ENCODE measurements around the gene TUBB6. TPM values are rescaled to one million over a fixed set of nuclear protein-coding genes. Genes with fewer than 3 reads are reported as not detected.

The TUBB6 gene
- total and polyA plus RNA-seq, 3 donors from 2014 or later: 47.0 to 84.5 (median 65.1) TPM

DNA sequence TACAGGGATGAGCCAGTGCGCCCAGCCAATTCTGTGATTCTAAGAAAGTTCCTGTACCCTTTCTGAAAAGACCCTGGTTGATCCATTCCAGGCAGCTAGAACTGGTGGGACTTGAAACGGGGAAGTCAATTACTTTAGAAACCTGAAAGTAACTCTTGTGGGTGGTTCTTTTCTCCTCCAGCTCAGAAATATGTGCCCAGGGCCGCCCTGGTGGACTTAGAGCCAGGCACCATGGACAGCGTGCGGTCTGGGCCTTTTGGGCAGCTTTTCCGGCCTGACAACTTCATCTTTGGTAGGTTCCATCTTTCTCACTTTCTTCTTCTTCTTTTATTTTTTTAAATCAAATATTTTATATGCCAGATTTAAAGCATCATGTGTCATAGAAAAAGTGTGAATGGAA is 2.7 kb downstream of the TUBB6 start:
- intact Hi-C loops (cut with DNase I; ENCODE audit: low total_unique reads): no loop called here
- 97 to 98% methylated on average over 5 to 6 of the region's 6 CpGs for WGBS, 2 donors
- TF ChIP-seq, protein P1, sequence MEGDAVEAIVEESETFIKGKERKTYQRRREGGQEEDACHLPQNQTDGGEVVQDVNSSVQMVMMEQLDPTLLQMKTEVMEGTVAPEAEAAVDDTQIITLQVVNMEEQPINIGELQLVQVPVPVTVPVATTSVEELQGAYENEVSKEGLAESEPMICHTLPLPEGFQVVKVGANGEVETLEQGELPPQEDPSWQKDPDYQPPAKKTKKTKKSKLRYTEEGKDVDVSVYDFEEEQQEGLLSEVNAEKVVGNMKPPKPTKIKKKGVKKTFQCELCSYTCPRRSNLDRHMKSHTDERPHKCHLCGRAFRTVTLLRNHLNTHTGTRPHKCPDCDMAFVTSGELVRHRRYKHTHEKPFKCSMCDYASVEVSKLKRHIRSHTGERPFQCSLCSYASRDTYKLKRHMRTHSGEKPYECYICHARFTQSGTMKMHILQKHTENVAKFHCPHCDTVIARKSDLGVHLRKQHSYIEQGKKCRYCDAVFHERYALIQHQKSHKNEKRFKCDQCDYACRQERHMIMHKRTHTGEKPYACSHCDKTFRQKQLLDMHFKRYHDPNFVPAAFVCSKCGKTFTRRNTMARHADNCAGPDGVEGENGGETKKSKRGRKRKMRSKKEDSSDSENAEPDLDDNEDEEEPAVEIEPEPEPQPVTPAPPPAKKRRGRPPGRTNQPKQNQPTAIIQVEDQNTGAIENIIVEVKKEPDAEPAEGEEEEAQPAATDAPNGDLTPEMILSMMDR (IDR thresholded peaks at IDR 0.05): no peak
- TF ChIP-seq POLR2A (IDR thresholded peaks at IDR 0.05): no peak
- Histone ChIP-seq H3K27me3 (no peaks in the 10 kb centered on the region), H3K9me3 (no peaks in the 10 kb centered on the region), H3K4me3 (no peak overlapping the region), H3K36me3 (ENCODE audit: low read depth, missing control alignments) (no peaks in the 10 kb centered on the region), H3K27ac (no peak overlapping the region), H3K4me1 (peaks cover 13% of the 10 kb centered on the region)
- no peak for DNase-seq

GRCh38 chr18:12312976-12313375 is 4.9 kb downstream of the TUBB6 start:
- TF ChIP-seq, protein P1 (IDR thresholded peaks at IDR 0.05): no peak
- no peak for TF ChIP-seq POLR2A (IDR thresholded peaks at IDR 0.05)
- intact Hi-C loops (cut with DNase I; ENCODE audit: low total_unique reads): no loop called here

GRCh38 chr18:12313530-12314245 is 5.6 kb downstream of the TUBB6 start:
- WGBS, 2 donors: 84 to 90% methylated on average over 5 of the region's 5 CpGs
- Histone ChIP-seq H3K36me3 (ENCODE audit: low read depth, missing control alignments) (no peaks in the 10 kb centered on the region), H3K9me3 (no peaks in the 10 kb centered on the region), H3K27me3 (no peaks in the 10 kb centered on the region), H3K4me3 (no peak overlapping the region), H3K4me1 (peaks cover 13% of the 10 kb centered on the region), H3K27ac (no peak overlapping the region)
- TF ChIP-seq, protein P1 (IDR thresholded peaks at IDR 0.05): no peak
- no peak for TF ChIP-seq POLR2A (IDR thresholded peaks at IDR 0.05)
- no peak for DNase-seq
- intact Hi-C loops (cut with DNase I; ENCODE audit: low total_unique reads): no loop called here

More at GRCh38 chr18:12312976-12313375, 4.9 kb downstream of the TUBB6 start:
- H3K4me3 ChIP-seq: no peak overlapping the region
- no peak overlapping the region for H3K27ac ChIP-seq
- H3K4me1 ChIP-seq: peaks cover 13% of the 10 kb centered on the region
- no peaks in the 10 kb centered on the region for H3K27me3 ChIP-seq
- no peak for DNase-seq
- no peaks in the 10 kb centered on the region for H3K36me3 ChIP-seq (ENCODE audit: low read depth, missing control alignments)
- H3K9me3 ChIP-seq: no peaks in the 10 kb centered on the region

GRCh38 chr18:12314591-12315305 is 6.7 kb downstream of the TUBB6 start:
- Histone ChIP-seq H3K4me3 (no peak overlapping the region), H3K27me3 (no peaks in the 10 kb centered on the region), H3K4me1 (peaks cover 13% of the 10 kb centered on the region), H3K27ac (no peak overlapping the region), H3K9me3 (no peaks in the 10 kb centered on the region), H3K36me3 (ENCODE audit: low read depth, missing control alignments) (no peaks in the 10 kb centered on the region)
- intact Hi-C loops (cut with DNase I; ENCODE audit: low total_unique reads): no loop called here
- DNase-seq: no peak
- no peak for TF ChIP-seq POLR2A (IDR thresholded peaks at IDR 0.05)
- TF ChIP-seq, protein P1 (IDR thresholded peaks at IDR 0.05): no peak
- 84 to 86% methylated on average over 1 of the region's 1 CpG for WGBS, 2 donors
